HG03135 (cell line): ENCODE data around the gene PEX10.
A peak's percentile ranks its signal among the peaks of the same experiment; 100 is the strongest.

Experiments
- ATAC-seq: cut with Tn5 transposase; IDR thresholded peaks from one replicate; pipeline ENCODE4 v1.9.1; 2021; ENCODE audit warnings: mild to moderate bottlenecking, moderate library complexity; ENCODE audit not compliant: unreplicated experiment

Gene PEX10

GRCh38 chr1:2426540-2426939 lies 14.2 kb upstream of the PEX10 start:
- ATAC-seq, result no peak

- ATAC-seq, result no peak
Measured at GRCh38 chr1:2425892-2426291, 13.5 kb upstream of the PEX10 start.

GRCh38 chr1:2422523-2422922 lies 10.2 kb upstream of the PEX10 start:
- no peak for ATAC-seq

- ATAC-seq, result no peak
Measured at GRCh38 chr1:2419416-2419815, 7.1 kb upstream of the PEX10 start.

GRCh38 chr1:2418791-2419320 lies 6.5 kb upstream of the PEX10 start:
- ATAC-seq, result no peak

GRCh38 chr1:2417833-2418225 lies 5.5 kb upstream of the PEX10 start:
- no peak for ATAC-seq

GRCh38 chr1:2417083-2417832 lies 4.9 kb upstream of the PEX10 start:
- ATAC-seq, result no peak

GRCh38 chr1:2416403-2416802 lies 4.0 kb upstream of the PEX10 start:
- no peak for ATAC-seq

GRCh38 chr1:2415801-2416208 lies 3.4 kb upstream of the PEX10 start:
- no peak for ATAC-seq

- ATAC-seq, result no peak
Measured at GRCh38 chr1:2415337-2415736, 3.0 kb upstream of the PEX10 start.

- ATAC-seq, result no peak
Measured at GRCh38 chr1:2414297-2414958, 2.1 kb upstream of the PEX10 start.

- no peak for ATAC-seq
Measured at GRCh38 chr1:2413495-2414296, 1.3 kb upstream of the PEX10 start.

- peak; percentile 18 for ATAC-seq
Measured at GRCh38 chr1:2412773-2413494, 570 bp upstream of the PEX10 start.

- ATAC-seq, result peak; percentile 34
Measured at GRCh38 chr1:2411801-2412394, 466 bp downstream of the PEX10 start.

- no peak for ATAC-seq
Measured at GRCh38 chr1:2409745-2410144, 2.6 kb downstream of the PEX10 start.

- ATAC-seq, result no peak
Measured at GRCh38 chr1:2408859-2409276, 3.5 kb downstream of the PEX10 start.

- ATAC-seq, result no peak
Measured at GRCh38 chr1:2408456-2408855, 3.9 kb downstream of the PEX10 start.

- no peak for ATAC-seq
Measured at GRCh38 chr1:2407991-2408275, 4.4 kb downstream of the PEX10 start.

- ATAC-seq, result no peak
Measured at GRCh38 chr1:2407166-2407990, 5.0 kb downstream of the PEX10 start.
